GM13976 (cell line): ENCODE results near the gene SUN2.
A peak's percentile ranks its signal among the peaks of the same experiment; 100 is the strongest.

Source experiments
- DNase-seq: peaks from one replicate; pipeline ENCODE4 v3.0.0; 2012; ENCODE audit warnings: low spot score
- in situ Hi-C: fragments of 300-500 bp; cut with MboI; formaldehyde crosslinking; loops from one replicate; pipeline ENCODE4 v1.12.0; 2022; ENCODE audit warnings: low sequenced_read_pairs, mixed read lengths, inconsistent platforms; ENCODE audit not compliant: unreplicated experiment
- TF ChIP-seq, protein P1 (sequence below): IDR thresholded peaks from 2 replicates; pipeline ENCODE4 v1.5.1; 2012; ENCODE audit warnings: borderline replicate concordance, mild to moderate bottlenecking; ENCODE audit not compliant: insufficient read depth; ENCODE audit errors: extremely low read depth, missing control alignments, control extremely low read depth

Gene SUN2

DNA sequence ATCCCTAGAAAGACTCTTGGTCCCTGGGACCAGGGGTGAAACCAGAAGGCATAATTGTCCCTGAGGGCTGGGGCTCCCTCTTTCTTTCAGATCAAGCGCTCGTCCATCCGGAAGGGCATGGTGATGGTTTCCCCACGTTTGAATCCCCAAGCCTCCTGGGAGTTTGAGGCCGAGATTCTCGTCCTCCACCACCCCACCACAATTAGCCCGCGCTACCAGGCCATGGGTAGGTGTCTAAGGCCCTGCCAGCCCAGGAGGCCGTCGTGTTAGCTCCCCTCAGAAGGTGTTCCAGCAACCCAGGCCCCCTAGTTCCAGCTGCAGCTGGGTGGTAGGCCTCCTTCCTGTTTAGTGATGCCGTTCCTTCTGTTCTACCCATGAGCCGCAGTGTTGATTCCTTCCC lies 28.7 kb downstream of the SUN2 start:
- DNase-seq, result no peak
- in situ Hi-C loops, result no loop called here
- TF ChIP-seq, protein P1, sequence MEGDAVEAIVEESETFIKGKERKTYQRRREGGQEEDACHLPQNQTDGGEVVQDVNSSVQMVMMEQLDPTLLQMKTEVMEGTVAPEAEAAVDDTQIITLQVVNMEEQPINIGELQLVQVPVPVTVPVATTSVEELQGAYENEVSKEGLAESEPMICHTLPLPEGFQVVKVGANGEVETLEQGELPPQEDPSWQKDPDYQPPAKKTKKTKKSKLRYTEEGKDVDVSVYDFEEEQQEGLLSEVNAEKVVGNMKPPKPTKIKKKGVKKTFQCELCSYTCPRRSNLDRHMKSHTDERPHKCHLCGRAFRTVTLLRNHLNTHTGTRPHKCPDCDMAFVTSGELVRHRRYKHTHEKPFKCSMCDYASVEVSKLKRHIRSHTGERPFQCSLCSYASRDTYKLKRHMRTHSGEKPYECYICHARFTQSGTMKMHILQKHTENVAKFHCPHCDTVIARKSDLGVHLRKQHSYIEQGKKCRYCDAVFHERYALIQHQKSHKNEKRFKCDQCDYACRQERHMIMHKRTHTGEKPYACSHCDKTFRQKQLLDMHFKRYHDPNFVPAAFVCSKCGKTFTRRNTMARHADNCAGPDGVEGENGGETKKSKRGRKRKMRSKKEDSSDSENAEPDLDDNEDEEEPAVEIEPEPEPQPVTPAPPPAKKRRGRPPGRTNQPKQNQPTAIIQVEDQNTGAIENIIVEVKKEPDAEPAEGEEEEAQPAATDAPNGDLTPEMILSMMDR, result no peak

DNA sequence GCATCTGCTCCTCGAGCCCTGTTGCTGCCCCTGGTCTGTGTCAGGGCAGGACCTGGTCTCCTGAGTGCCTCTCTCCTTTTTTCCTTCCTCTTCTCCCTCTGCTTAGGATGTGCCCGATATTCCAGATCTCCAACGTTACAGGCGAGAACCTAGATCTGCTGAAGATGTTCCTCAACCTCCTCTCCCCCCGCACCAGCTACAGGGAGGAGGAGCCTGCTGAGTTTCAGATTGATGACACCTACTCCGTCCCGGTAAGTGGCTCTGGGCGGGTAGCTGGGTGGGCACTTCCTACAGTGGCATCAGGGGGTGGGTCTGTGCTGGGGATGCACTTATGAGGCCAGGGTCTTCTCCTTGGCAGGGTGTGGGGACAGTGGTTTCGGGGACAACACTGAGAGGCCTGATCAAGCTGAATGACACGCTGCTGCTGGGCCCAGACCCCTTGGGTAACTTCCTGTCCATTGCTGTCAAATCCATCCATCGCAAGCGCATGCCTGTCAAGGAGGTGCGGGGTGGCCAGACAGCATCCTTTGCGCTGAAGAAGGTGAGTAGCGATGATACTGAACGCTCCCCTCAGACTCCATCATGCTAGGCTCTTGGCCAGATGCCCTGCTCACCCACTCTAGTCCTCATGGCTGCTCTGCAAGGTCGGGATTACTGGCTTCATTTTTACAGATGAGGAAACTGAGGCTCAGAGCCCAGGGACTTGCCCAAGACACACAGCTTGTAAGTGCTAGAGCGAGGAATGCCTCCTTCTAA lies 29.7 kb downstream of the SUN2 start:
- in situ Hi-C loops, result no loop called here
- no peak for DNase-seq
- TF ChIP-seq, protein P1, result no peak

DNA sequence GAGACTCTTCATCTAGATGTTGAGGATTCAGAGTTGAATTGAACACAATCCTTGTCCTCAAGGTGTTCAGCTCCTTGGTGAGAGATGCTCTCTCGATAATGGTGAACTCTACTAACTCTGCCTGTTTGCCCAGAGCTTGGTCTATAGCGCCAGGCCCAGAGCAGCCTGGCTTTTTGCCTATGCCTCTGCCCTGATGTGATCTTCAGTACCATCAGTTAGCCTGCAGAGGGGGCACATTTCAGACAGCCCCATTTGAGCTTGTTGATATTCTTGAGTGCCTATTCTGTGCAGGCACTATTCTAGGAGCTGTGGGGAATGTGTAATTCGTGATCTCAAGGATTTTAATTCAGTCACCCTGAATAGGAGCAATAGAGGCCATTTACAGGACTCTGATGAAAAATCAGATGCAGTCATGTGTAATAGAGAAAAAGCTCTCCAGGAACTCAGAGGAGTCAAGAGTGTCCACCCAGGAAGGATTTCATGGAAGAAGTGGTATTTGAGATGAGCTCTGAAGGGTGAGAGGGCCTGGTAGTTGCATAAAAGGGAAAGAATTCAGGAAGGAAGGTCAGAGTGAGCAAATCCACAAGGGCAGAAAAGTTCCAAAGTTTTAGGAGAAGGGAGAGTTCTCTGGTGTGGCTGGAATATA lies 30.7 kb downstream of the SUN2 start:
- in situ Hi-C loops, result no loop called here
- peak; percentile 48 for DNase-seq
- TF ChIP-seq, protein P1, result peak; percentile 20

DNA sequence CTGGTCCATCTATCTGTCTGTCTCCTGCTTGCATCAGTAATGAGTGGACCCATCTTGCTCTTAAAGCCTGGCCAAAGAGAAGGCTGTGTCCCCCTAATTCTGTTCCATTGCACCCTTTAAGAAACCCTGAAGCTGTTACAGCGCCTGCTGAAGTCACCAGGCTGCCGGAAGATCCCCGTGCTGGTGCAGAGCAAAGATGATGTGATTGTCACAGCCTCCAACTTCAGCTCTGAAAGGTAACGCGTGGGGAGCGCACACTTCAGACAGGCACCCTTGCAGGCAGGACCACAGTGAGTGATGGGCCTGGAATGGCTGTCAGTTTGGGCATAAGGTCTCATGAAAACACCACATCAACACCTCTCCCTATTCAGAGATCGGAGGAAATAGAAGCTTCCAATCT lies 31.6 kb downstream of the SUN2 start:
- in situ Hi-C loops, result no loop called here

DNA sequence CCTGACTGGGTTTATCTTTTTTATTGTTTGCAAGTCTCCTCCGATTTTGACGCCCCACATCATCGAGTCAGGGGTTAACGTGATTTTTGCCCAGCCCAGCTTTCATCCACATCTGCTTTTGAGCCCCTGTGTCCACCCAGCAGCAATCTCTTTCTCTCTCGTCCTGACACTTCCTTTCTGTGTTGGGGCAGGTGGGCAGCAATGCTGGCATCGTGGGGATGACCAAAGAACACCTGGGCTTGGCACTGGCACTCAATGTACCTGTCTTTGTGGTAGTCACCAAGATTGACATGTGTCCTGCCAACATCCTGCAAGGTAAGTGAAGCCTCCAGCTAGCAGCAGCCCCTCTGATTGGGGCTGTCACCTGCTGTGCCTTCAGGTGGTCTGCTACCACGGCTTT lies 34.2 kb downstream of the SUN2 start:
- in situ Hi-C loops, result no loop called here
- no peak for DNase-seq
- TF ChIP-seq, protein P1, result no peak

More for the DNA sequence above, 31.6 kb downstream of the SUN2 start:
- TF ChIP-seq, protein P1, result no peak
- DNase-seq, result no peak

DNA sequence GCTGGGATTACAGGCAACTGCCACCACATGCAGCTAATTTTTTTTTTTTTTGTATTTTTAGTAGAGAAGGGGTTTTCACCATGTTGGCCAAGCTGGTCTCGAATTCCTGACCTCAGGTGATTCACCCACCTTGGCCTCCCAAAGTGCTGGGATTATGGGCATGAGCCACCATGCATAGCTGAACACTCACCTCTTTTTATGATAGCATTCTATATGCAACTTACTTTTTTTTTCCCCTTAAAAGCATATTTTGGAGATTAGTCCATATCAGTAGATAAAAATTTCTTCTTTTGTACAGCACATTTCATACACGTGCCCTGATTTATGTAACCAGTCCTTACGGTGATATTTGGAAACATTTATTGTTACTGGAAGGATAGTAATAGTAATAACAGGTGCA lies 35.4 kb downstream of the SUN2 start:
- DNase-seq, result no peak
- TF ChIP-seq, protein P1, result no peak
- in situ Hi-C loops, result no loop called here

GRCh38 chr22:38719196-38719595 lies 36.6 kb downstream of the SUN2 start:
- in situ Hi-C loops, result no loop called here
- TF ChIP-seq, protein P1, result no peak
- no peak for DNase-seq
